SK-N-SH (cell line): Measurements from ENCODE around the gene ZFP14. TPM values are rescaled to one million over a fixed set of nuclear protein-coding genes. Genes with fewer than 3 reads are reported as not detected.

ENCODE experiments used
- CTCF ChIA-PET: fragments of 300-600, 350-600 bp; formaldehyde crosslinking; extraction: SDS; loops from one replicate; lab custom pipeline; 2021; lab: Yijun Ruan, JAX
- POLR2A ChIA-PET: fragments of 350-600 bp; sonication (Branson Sonifier 250); formaldehyde crosslinking; extraction: SDS; loops from one replicate; lab custom pipeline; 2020; ENCODE audit warnings: antibody characterized with exemption, inconsistent platforms; lab: Yijun Ruan, JAX
- DNase-seq: peaks from one replicate; pipeline ENCODE4 v3.0.0; 2012
- H2AFZ ChIP-seq: fragments of 200-600 bp; sonication (generic); 2 replicates; pipeline ENCODE4 v1.8.1; 2016; ENCODE audit warnings: antibody characterized with exemption, mild to moderate bottlenecking, low read depth
- H3F3A ChIP-seq: fragments of 200-600 bp; sonication (generic); replicated peaks from 2 replicates; pipeline ENCODE3; 2016; ENCODE audit warnings: antibody characterized with exemption, mild to moderate bottlenecking; ENCODE audit not compliant: insufficient read depth
- H3K27ac ChIP-seq, 2 experiments: fragments of 200-500 bp in 1 of 2; fragments of 200-600 bp in 1 of 2; sonication (Bioruptor generic) in 1 of 2; sonication (generic), shearing (Covaris generic) in 1 of 2; 2 replicates each; pipeline versions ENCODE4 v1.5.1 to v1.6.1; 2014 to 2016; ENCODE audit warnings: low read depth in 2 of 2, inconsistent platforms in 1 of 2, low read length in 1 of 2, mild to moderate bottlenecking in 1 of 2, mixed read lengths in 1 of 2
- H3K27me3 ChIP-seq: fragments of 200-600 bp; sonication (generic), shearing (Covaris generic); 2 replicates; pipeline ENCODE4 v1.6.1; 2016; ENCODE audit warnings: mixed run types; ENCODE audit not compliant: insufficient read depth
- H3K36me3 ChIP-seq, 2 experiments: fragments of 200-500 bp in 1 of 2; fragments of 200-600 bp in 1 of 2; sonication (Bioruptor generic) in 1 of 2; sonication (generic) in 1 of 2; replicated peaks in 1 of 2; 2 replicates each; pipeline versions ENCODE3 to v1.5.1; 2014 to 2016; ENCODE audit warnings: low read length in 1 of 2, mild to moderate bottlenecking in 1 of 2; ENCODE audit not compliant: insufficient read depth in 2 of 2, control insufficient read depth in 1 of 2
- H3K4me1 ChIP-seq, 2 experiments: fragments of 200-500 bp in 1 of 2; fragments of 200-600 bp in 1 of 2; sonication (Bioruptor generic) in 1 of 2; sonication (generic), shearing (Covaris generic) in 1 of 2; 2 replicates each; pipeline versions ENCODE4 v1.5.1 to v1.6.1; 2014 to 2016; ENCODE audit warnings: low read depth in 1 of 2, low read length in 1 of 2, mixed run types in 1 of 2; ENCODE audit not compliant: insufficient read depth in 2 of 2, control insufficient read depth in 1 of 2
- H3K4me2 ChIP-seq: fragments of 200-600 bp; sonication (generic), shearing (Covaris generic); 2 replicates; pipeline ENCODE4 v1.6.1; 2017; ENCODE audit warnings: mixed run types
- H3K4me3 ChIP-seq, 2 experiments: fragments of 200-500 bp in 1 of 2; fragments of 200-600 bp in 1 of 2; sonication (Bioruptor generic) in 1 of 2; sonication (generic), shearing (Covaris generic) in 1 of 2; 2 replicates each; pipeline versions ENCODE4 v1.5.1 to v1.8.1; 2014 to 2016; ENCODE audit warnings: low read depth in 2 of 2, inconsistent platforms in 1 of 2, low read length in 1 of 2, mild to moderate bottlenecking in 1 of 2, mixed read lengths in 1 of 2, moderate library complexity in 1 of 2
- H3K79me2 ChIP-seq: fragments of 200-600 bp; sonication (generic); 2 replicates; pipeline ENCODE4 v1.8.1; 2017; ENCODE audit warnings: mild to moderate bottlenecking; ENCODE audit not compliant: insufficient read depth
- H3K9ac ChIP-seq: fragments of 200-600 bp; sonication (generic); 2 replicates; pipeline ENCODE4 v1.6.1; 2017; ENCODE audit warnings: mixed run types
- H3K9me2 ChIP-seq: fragments of 200-600 bp; sonication (generic); 2 replicates; pipeline ENCODE4 v1.6.1; 2017; ENCODE audit warnings: mixed run types
- H3K9me3 ChIP-seq: fragments of 200-600 bp; sonication (generic); 2 replicates; pipeline ENCODE4 v1.6.1; 2017; ENCODE audit warnings: mixed run types, mild to moderate bottlenecking, moderate library complexity
- H4K20me1 ChIP-seq: fragments of 200-600 bp; sonication (generic); 2 replicates; pipeline ENCODE4 v1.6.1; 2017; ENCODE audit warnings: mild to moderate bottlenecking, mixed run types; ENCODE audit not compliant: insufficient read depth
- CHD2 ChIP-seq: fragments of 150-350 bp; IDR thresholded peaks from 2 replicates; pipeline ENCODE4 v1.6.1; 2018; ENCODE audit warnings: low read length; ENCODE audit not compliant: partially characterized antibody
- ELF1 ChIP-seq: IDR thresholded peaks from 2 replicates; pipeline ENCODE4 v1.4.0; 2012
- EP300 ChIP-seq, 2 experiments: IDR thresholded peaks; 2 replicates each; pipeline versions ENCODE4 v1.4.0 to v1.6.1; 2012; ENCODE audit warnings: borderline replicate concordance in 1 of 2, low read depth in 1 of 2, low read length in 1 of 2
- EZH2phosphoT487 ChIP-seq: fragments of 200-600 bp; sonication (generic); IDR thresholded peaks from 2 replicates; pipeline ENCODE4 v1.6.1; 2017; ENCODE audit warnings: low read depth, mixed run types, mild to moderate bottlenecking, antibody characterized with exemption, moderate library complexity, borderline replicate concordance
- FOSL2 ChIP-seq: IDR thresholded peaks from 2 replicates; pipeline ENCODE4 v1.4.0; 2012; ENCODE audit warnings: low read depth, mild to moderate bottlenecking, moderate library complexity, borderline replicate concordance
- GABPA ChIP-seq: IDR thresholded peaks from 2 replicates; pipeline ENCODE4 v1.4.0; 2012; ENCODE audit warnings: low read depth, mild to moderate bottlenecking
- GATA2 ChIP-seq: sonication (generic); formaldehyde crosslinking; IDR thresholded peaks from 2 replicates; pipeline ENCODE4 v1.5.0; 2020; ENCODE audit warnings: mild to moderate bottlenecking, missing genetic modification reagents
- JUND ChIP-seq: IDR thresholded peaks from 2 replicates; pipeline ENCODE4 v1.4.0; 2012
- MXI1 ChIP-seq: IDR thresholded peaks from 2 replicates; pipeline ENCODE4 v1.6.1; 2012; ENCODE audit warnings: mild to moderate bottlenecking, low read depth, low read length, improper control_type of control experiment
- NFIC ChIP-seq: IDR thresholded peaks from 2 replicates; pipeline ENCODE4 v1.4.0; 2012; ENCODE audit warnings: borderline replicate concordance
- PBX3 ChIP-seq: IDR thresholded peaks from 2 replicates; pipeline ENCODE4; 2012
- POLR2AphosphoS5 ChIP-seq: IDR thresholded peaks from 2 replicates; pipeline ENCODE4 v1.6.1; 2012; ENCODE audit warnings: low read depth, low read length
- RCOR1 ChIP-seq: fragments of 150-350 bp; IDR thresholded peaks from 2 replicates; pipeline ENCODE4 v1.6.1; 2017; ENCODE audit warnings: antibody characterized with exemption, low read length
- REST ChIP-seq: IDR thresholded peaks from 2 replicates; pipeline ENCODE4 v1.6.1; 2012; ENCODE audit warnings: mild to moderate bottlenecking, low read depth, low read length, moderate library complexity
- RXRA ChIP-seq: IDR thresholded peaks from 2 replicates; pipeline ENCODE4 v1.4.0; 2012; ENCODE audit warnings: low read depth, mild to moderate bottlenecking, borderline replicate concordance
- SIN3A ChIP-seq: IDR thresholded peaks from 2 replicates; pipeline ENCODE4 v1.6.1; 2012; ENCODE audit warnings: low read depth, mild to moderate bottlenecking, low read length, moderate library complexity, borderline replicate concordance
- SMC3 ChIP-seq: IDR thresholded peaks from 2 replicates; pipeline ENCODE4 v1.6.1; 2012; ENCODE audit warnings: low read depth, low read length, improper control_type of control experiment
- TEAD4 ChIP-seq: IDR thresholded peaks from 2 replicates; pipeline ENCODE4 v1.4.0; 2012; ENCODE audit warnings: mild to moderate bottlenecking, borderline replicate concordance; ENCODE audit not compliant: insufficient read depth
- YY1 ChIP-seq: IDR thresholded peaks from 2 replicates; pipeline ENCODE4 v1.4.0; 2012; ENCODE audit warnings: low read depth, mild to moderate bottlenecking
- ZBTB33 ChIP-seq: IDR thresholded peaks from 2 replicates; pipeline ENCODE4 v1.4.0; 2012; ENCODE audit warnings: low read depth, borderline replicate concordance
- polyA plus RNA-seq, 3 experiments: library from polyadenylated mRNA; depleted of rRNA; stranded (reverse); fragments of >200 nt; gene quantifications; 2 replicates each; pipeline ENCODE4 v1.2.3, GENCODE V29; 2012

Gene ZFP14
- polyA plus RNA-seq, 1 of the 3 experiments (the other 2 are of a cell fraction), result 1.1 TPM

GRCh38 chr19:36371886-36372285 is 7.1 kb downstream of the ZFP14 start:
- no peak overlapping the region for H3K27ac ChIP-seq
- no peak for DNase-seq
- no peak overlapping the region for H3K4me3 ChIP-seq
- H3K4me1 ChIP-seq, result no peaks in the 10 kb centered on the region
- no peaks in the 10 kb centered on the region for H3K27me3 ChIP-seq
- no peaks in the 10 kb centered on the region for H4K20me1 ChIP-seq
- ChIA-PET CTCF (no interaction called here), POLR2A (no interaction called here)
- H3K79me2 ChIP-seq, result peaks cover 32% of the 10 kb centered on the region
- H3K36me3 ChIP-seq, result peaks cover 2 to 29% of the 10 kb centered on the region in 2 experiments
- no peak for TF ChIP-seq REST
- TF ChIP-seq GABPA, result no peak
- no peak for TF ChIP-seq CHD2
- TF ChIP-seq FOSL2, result no peak
- TF ChIP-seq MXI1, result no peak
- TF ChIP-seq EZH2phosphoT487, result no peak
- no peak for TF ChIP-seq JUND
- no peak for TF ChIP-seq SIN3A
- TF ChIP-seq EP300 (IDR thresholded peaks at IDR 0.05; ENCODE audit: borderline replicate concordance in 1 of 2, low read depth in 1 of 2, low read length in 1 of 2), result no peak
- no peak for TF ChIP-seq ZBTB33
- TF ChIP-seq ELF1, result no peak
- TF ChIP-seq TEAD4, result no peak
- TF ChIP-seq PBX3, result no peak
- no peak for TF ChIP-seq SMC3
- no peak for TF ChIP-seq GATA2 (CRISPR knock-in tag)
- TF ChIP-seq POLR2AphosphoS5, result no peak
- TF ChIP-seq YY1, result no peak
- TF ChIP-seq NFIC, result no peak
- no peak for TF ChIP-seq RCOR1
- no peak for TF ChIP-seq RXRA
- no peak overlapping the region for H3K9ac ChIP-seq
- H3K9me3 ChIP-seq, result no peaks in the 10 kb centered on the region
- H3F3A ChIP-seq, result no peaks in the 10 kb centered on the region
- no peak overlapping the region for H2AFZ ChIP-seq
- H3K4me2 ChIP-seq, result no peak overlapping the region
- no peaks in the 10 kb centered on the region for H3K9me2 ChIP-seq
